H9 (cell line): ENCODE measurements around the gene CTAGE4. TPM values are rescaled to one million over a fixed set of nuclear protein-coding genes. Genes with fewer than 3 reads are reported as not detected.
"Not testable (repeated sequence)": the region's sequence is repeated elsewhere in the genome, so short reads cannot be mapped to it uniquely, and the experiment has no call there.

ENCODE experiments used
- DNase-seq: peaks from one replicate; pipeline ENCODE4 v3.0.0-alpha.2; 2017
- H2AFZ ChIP-seq: one replicate; pipeline ENCODE4 v1.6.1; 2013; ENCODE audit warnings: mild to moderate bottlenecking, low read length, control low read depth, moderate library complexity
- H2AK5ac ChIP-seq: 2 replicates; pipeline ENCODE4 v1.6.1; 2013; ENCODE audit warnings: low read length, control low read depth, mixed read lengths; ENCODE audit not compliant: insufficient read length
- H2BK120ac ChIP-seq: one replicate; pipeline ENCODE4 v1.6.1; 2013; ENCODE audit warnings: low read depth, mild to moderate bottlenecking, low read length, control low read depth, inconsistent platforms; ENCODE audit not compliant: poor library complexity, severe bottlenecking
- H2BK12ac ChIP-seq: 2 replicates; pipeline ENCODE4 v1.6.1; 2013; ENCODE audit warnings: low read length, control low read depth, mixed read lengths, low read depth; ENCODE audit not compliant: insufficient read length
- H2BK15ac ChIP-seq: 2 replicates; pipeline ENCODE4 v1.6.1; 2013; ENCODE audit warnings: low read depth, low read length, control low read depth
- H2BK20ac ChIP-seq: one replicate; pipeline ENCODE4 v1.6.1; 2013; ENCODE audit warnings: low read depth, mild to moderate bottlenecking, low read length, control low read depth, inconsistent platforms; ENCODE audit not compliant: poor library complexity, severe bottlenecking
- H2BK5ac ChIP-seq: 2 replicates; pipeline ENCODE4 v1.6.1; 2013; ENCODE audit warnings: low read length, control low read depth, mixed read lengths; ENCODE audit not compliant: insufficient read length
- H3K14ac ChIP-seq: 2 replicates; pipeline ENCODE4 v1.6.1; 2013; ENCODE audit warnings: low read length, control low read depth; ENCODE audit not compliant: insufficient read depth
- H3K18ac ChIP-seq: 2 replicates; pipeline ENCODE4 v1.6.1; 2013; ENCODE audit warnings: low read depth, mild to moderate bottlenecking, mixed read lengths, low read length, control low read depth; ENCODE audit not compliant: insufficient read length
- H3K23ac ChIP-seq: 2 replicates; pipeline ENCODE4 v1.6.1; 2013; ENCODE audit warnings: low read length, control low read depth, mixed read lengths, low read depth; ENCODE audit not compliant: insufficient read length
- H3K23me2 ChIP-seq: 2 replicates; pipeline ENCODE4 v1.6.1; 2013; ENCODE audit warnings: low read depth, mild to moderate bottlenecking, mixed read lengths, low read length, control low read depth; ENCODE audit not compliant: insufficient read length, poor library complexity, severe bottlenecking
- H3K27ac ChIP-seq: 2 replicates; pipeline ENCODE4 v1.5.1; 2013; ENCODE audit warnings: low read length, control low read depth, mixed read lengths, low read depth; ENCODE audit not compliant: insufficient read length
- H3K27me3 ChIP-seq: 2 replicates; pipeline ENCODE4 v1.6.1; 2013; ENCODE audit warnings: low read length, control low read depth, inconsistent platforms; ENCODE audit not compliant: insufficient read depth
- H3K4ac ChIP-seq: 2 replicates; pipeline ENCODE4 v1.6.1; 2013; ENCODE audit warnings: low read depth, mild to moderate bottlenecking, control low read depth, inconsistent platforms, low read length, moderate library complexity
- H3K4me1 ChIP-seq: 2 replicates; pipeline ENCODE4 v1.6.1; 2013; ENCODE audit warnings: low read length, control low read depth, inconsistent platforms; ENCODE audit not compliant: insufficient read depth
- H3K4me2 ChIP-seq: 2 replicates; pipeline ENCODE4 v1.6.1; 2013; ENCODE audit warnings: low read length, control low read depth, mixed read lengths; ENCODE audit not compliant: insufficient read length, insufficient read depth
- H3K56ac ChIP-seq: 2 replicates; pipeline ENCODE4 v1.6.1; 2013; ENCODE audit warnings: low read depth, mild to moderate bottlenecking, mixed read lengths, low read length, control low read depth; ENCODE audit not compliant: insufficient read length
- H3K79me1 ChIP-seq: 2 replicates; pipeline ENCODE4 v1.6.1; 2013; ENCODE audit warnings: low read depth, mild to moderate bottlenecking, moderate library complexity, low read length, control low read depth, inconsistent platforms; ENCODE audit not compliant: insufficient read depth, poor library complexity, severe bottlenecking
- H3K79me2 ChIP-seq: 2 replicates; pipeline ENCODE4 v1.6.1; 2013; ENCODE audit warnings: low read length, control low read depth, inconsistent platforms; ENCODE audit not compliant: insufficient read depth
- H3K9ac ChIP-seq: 2 replicates; pipeline ENCODE4 v1.6.1; 2013; ENCODE audit warnings: low read length, control low read depth, mixed read lengths; ENCODE audit not compliant: insufficient read length; ENCODE audit errors: extremely low read depth
- H3K9me3 ChIP-seq: one replicate; pipeline ENCODE4 v1.6.1; 2013; ENCODE audit warnings: low read depth, low read length, inconsistent platforms; ENCODE audit not compliant: control insufficient read depth
- H3T11ph ChIP-seq: one replicate; pipeline ENCODE4 v1.6.1; 2013; ENCODE audit warnings: mild to moderate bottlenecking, low read length, control low read depth, inconsistent platforms
- H4K20me1 ChIP-seq: one replicate; pipeline ENCODE4 v1.6.1; 2013; ENCODE audit not compliant: control insufficient read depth, insufficient read length, insufficient read depth
- H4K5ac ChIP-seq: 2 replicates; pipeline ENCODE4 v1.6.1; 2013; ENCODE audit warnings: low read depth, mild to moderate bottlenecking, mixed read lengths, low read length, control low read depth; ENCODE audit not compliant: insufficient read length
- H4K8ac ChIP-seq: replicated peaks from 2 replicates; pipeline ENCODE4 v1.6.1; 2013; ENCODE audit warnings: low read length, control low read depth, mixed read lengths, low read depth; ENCODE audit not compliant: insufficient read length
- H4K91ac ChIP-seq: 2 replicates; pipeline ENCODE4 v1.6.1; 2013; ENCODE audit warnings: low read depth, mild to moderate bottlenecking, moderate library complexity, mixed read lengths, low read length, control low read depth; ENCODE audit not compliant: insufficient read length
- H3K27ac Mint-ChIP-seq, 3 experiments: 2 replicates in 2 of 3; 3 replicates in 1 of 3; pipeline ENCODE4 v1.8.0; 2020 to 2021; ENCODE audit warnings: mixed read lengths in 3 of 3, mild to moderate bottlenecking in 1 of 3, moderate library complexity in 1 of 3
- H3K27me3 Mint-ChIP-seq: 2 replicates; pipeline ENCODE4 v1.8.0; 2021; ENCODE audit warnings: low read depth, mild to moderate bottlenecking, moderate library complexity, mixed read lengths
- H3K36me3 Mint-ChIP-seq, 3 experiments: 2 replicates in 2 of 3; 3 replicates in 1 of 3; pipeline ENCODE4 v1.8.0; 2020 to 2021; ENCODE audit warnings: low read depth in 3 of 3, mixed read lengths in 3 of 3; ENCODE audit not compliant: insufficient read depth in 1 of 3
- H3K4me1 Mint-ChIP-seq, 2 experiments: 2 replicates each; pipeline ENCODE4 v1.8.0; 2020; ENCODE audit warnings: mixed read lengths in 2 of 2
- H3K4me3 Mint-ChIP-seq, 2 experiments: 2 replicates in 1 of 2; 3 replicates in 1 of 2; pipeline ENCODE4 v1.8.0; 2020 to 2021; ENCODE audit warnings: mild to moderate bottlenecking in 2 of 2, mixed read lengths in 2 of 2, moderate library complexity in 1 of 2
- H3K9me3 Mint-ChIP-seq, 2 experiments: 2 replicates in 1 of 2; 3 replicates in 1 of 2; pipeline ENCODE4 v1.8.0; 2020; ENCODE audit warnings: mild to moderate bottlenecking in 2 of 2, mixed read lengths in 2 of 2, moderate library complexity in 1 of 2
- WGBS: extraction: QIAGEN DNeasy Blood & Tissue Kit; methylation state at CpG from one replicate; pipeline ENCODE4 v1.1.7; 2013; ENCODE audit warnings: missing lambda C conversion rate, low lambda C conversion rate, mixed read lengths; ENCODE audit not compliant: insufficient read length; ENCODE audit errors: extremely low coverage; 5-methylcytosine and 5-hydroxymethylcytosine counted together
- total RNA-seq: library from RNA; stranded (reverse); gene quantifications from 2 replicates; pipeline ENCODE4 v1.2.1, GENCODE V29; 2021

Gene CTAGE4
- total RNA-seq, 1 experiment from 2014 or later = 6.2 TPM

- H3K4me1 Mint-ChIP-seq, H3K4me1 ChIP-seq, H3K36me3 Mint-ChIP-seq, H4K20me1 ChIP-seq, H3K23me2 ChIP-seq, H3K4me2 ChIP-seq, H2AK5ac ChIP-seq, H3K4ac ChIP-seq, H3K9ac ChIP-seq, H3K56ac ChIP-seq, H4K91ac ChIP-seq, H2BK12ac ChIP-seq, H2BK5ac ChIP-seq, H3K79me1 ChIP-seq, H3K18ac ChIP-seq, H3T11ph ChIP-seq, H3K9me3 ChIP-seq, DNase-seq, H3K27ac Mint-ChIP-seq, H3K23ac ChIP-seq, H3K9me3 Mint-ChIP-seq, H2BK20ac ChIP-seq, H2AFZ ChIP-seq, H2BK15ac ChIP-seq, H3K27ac ChIP-seq, H3K4me3 Mint-ChIP-seq, H3K27me3 ChIP-seq, H3K79me2 ChIP-seq, H2BK120ac ChIP-seq, H3K27me3 Mint-ChIP-seq, H4K5ac ChIP-seq, H3K14ac ChIP-seq, H4K8ac ChIP-seq: not testable (repeated sequence)
- WGBS = no CpG with 5 or more reads among the region's 5 CpGs
Measured at GRCh38 chr7:144187848-144188247, 4.6 kb downstream of the CTAGE4 start.

GRCh38 chr7:144188578-144189171, 5.4 kb downstream of the CTAGE4 start:
- not testable (repeated sequence) for H4K8ac ChIP-seq, H3T11ph ChIP-seq, H4K20me1 ChIP-seq, H2AFZ ChIP-seq, H3K9ac ChIP-seq, H2BK5ac ChIP-seq, H4K5ac ChIP-seq, H2BK120ac ChIP-seq, H3K4me1 Mint-ChIP-seq, H3K79me1 ChIP-seq, H3K4me2 ChIP-seq, H3K79me2 ChIP-seq, H3K23ac ChIP-seq, H3K18ac ChIP-seq, H3K9me3 ChIP-seq, H4K91ac ChIP-seq, H3K27me3 Mint-ChIP-seq, H3K27me3 ChIP-seq, H3K23me2 ChIP-seq, H3K36me3 Mint-ChIP-seq, H2BK15ac ChIP-seq, H3K4ac ChIP-seq, H2AK5ac ChIP-seq, H2BK12ac ChIP-seq, H3K9me3 Mint-ChIP-seq, H3K27ac Mint-ChIP-seq, DNase-seq, H3K4me1 ChIP-seq, H3K56ac ChIP-seq, H2BK20ac ChIP-seq, H3K27ac ChIP-seq, H3K4me3 Mint-ChIP-seq, H3K14ac ChIP-seq
- WGBS = no CpG with 5 or more reads among the region's 3 CpGs
